GM12878 (cell line): ENCODE measurements around the gene PIERCE2. TPM values are rescaled to one million over a fixed set of nuclear protein-coding genes. Genes with fewer than 3 reads are reported as not detected.

Experiments used
- ATAC-seq: fragments of 200-7000 bp; cut with Tn5 transposase; 3 replicates; pipeline ENCODE4 v1.9.1; 2020; ENCODE audit warnings: mild to moderate bottlenecking, moderate library complexity
- BruUV-seq: library from RNA; stranded (reverse); fragments of 400-500 nt; replicated peaks from 2 replicates; lab custom pipeline; 2021; lab: Mats Ljungman, UMichigan
- CTCF ChIA-PET: fragments of 300-600 bp; sonication (Branson Sonifier 250); formaldehyde crosslinking; extraction: SDS; loops from one replicate; lab custom pipeline; 2021; ENCODE audit warnings: inconsistent platforms; lab: Yijun Ruan, JAX
- POLR2A ChIA-PET: fragments of 350-600 bp; formaldehyde crosslinking; extraction: SDS; loops from one replicate; lab custom pipeline; 2021; ENCODE audit warnings: inconsistent platforms; lab: Charles Lee
- RAD21 ChIA-PET: fragments of 300-600 bp; sonication (Branson Sonifier 250); formaldehyde crosslinking; loops from one replicate; lab custom pipeline; 2023; ENCODE audit warnings: antibody characterized with exemption; ENCODE audit not compliant: unreplicated experiment; lab: Charles Lee
- SMC1A ChIA-PET: fragments of 300-600 bp; sonication (Branson Sonifier 250); formaldehyde crosslinking; loops from one replicate; lab custom pipeline; 2023; ENCODE audit not compliant: unreplicated experiment, uncharacterized antibody; lab: Charles Lee
- DNase-seq: peaks from one replicate; pipeline ENCODE4 v3.0.0-alpha.2; 2011; ENCODE audit warnings: low read depth, low spot score
- FAIRE-seq: peaks from 3 replicates; lab custom pipeline; 2011; peaks lifted over from hg19 to GRCh38; lab: Jason Lieb, UNC
- H2AFZ ChIP-seq: 2 replicates; pipeline ENCODE4 v1.6.0; 2011; ENCODE audit warnings: low read depth, low read length, control low read depth; ENCODE audit not compliant: control insufficient read depth
- H3K27ac ChIP-seq: 2 replicates; pipeline ENCODE4 v1.5.1; 2011; ENCODE audit warnings: control low read depth; ENCODE audit not compliant: control insufficient read depth, insufficient read depth
- H3K27me3 ChIP-seq, 2 experiments: replicated peaks in 1 of 2; 2 replicates each; pipeline versions ENCODE4 v1.6.0 to v1.6.1; 2011; ENCODE audit warnings: low read length in 1 of 2; ENCODE audit not compliant: control insufficient read depth in 2 of 2, insufficient read depth in 2 of 2
- H3K36me3 ChIP-seq, 2 experiments: 2 replicates each; pipeline ENCODE4 v1.5.1; 2011; ENCODE audit warnings: low read length in 1 of 2; ENCODE audit not compliant: control insufficient read depth in 2 of 2, insufficient read depth in 2 of 2
- H3K4me1 ChIP-seq: 2 replicates; pipeline ENCODE4 v1.6.1; 2011; ENCODE audit warnings: mild to moderate bottlenecking, low read length, moderate library complexity, mixed read lengths; ENCODE audit not compliant: control insufficient read depth, insufficient read depth
- H3K4me2 ChIP-seq: 2 replicates; pipeline ENCODE4 v1.6.0; 2011; ENCODE audit warnings: control low read depth; ENCODE audit not compliant: control insufficient read depth, insufficient read depth
- H3K4me3 ChIP-seq: fragments of 200-600 bp; sonication (generic); 2 replicates; pipeline ENCODE4 v1.5.1; 2016
- H3K79me2 ChIP-seq: 2 replicates; pipeline ENCODE4 v1.6.0; 2011; ENCODE audit warnings: low read length; ENCODE audit not compliant: control insufficient read depth, insufficient read depth
- H3K9ac ChIP-seq: 2 replicates; pipeline ENCODE4 v1.8.0; 2011; ENCODE audit warnings: low read length, control low read depth, mixed read lengths; ENCODE audit not compliant: control insufficient read depth, insufficient read depth
- H3K9me3 ChIP-seq: replicated peaks from 3 replicates; pipeline ENCODE4 v1.5.1; 2011; ENCODE audit warnings: mild to moderate bottlenecking, low read length; ENCODE audit not compliant: control insufficient read depth, insufficient read depth
- H4K20me1 ChIP-seq: 2 replicates; pipeline ENCODE4 v1.6.0; 2011; ENCODE audit not compliant: control insufficient read depth, insufficient read depth
- CBX5 ChIP-seq: sonication (generic); IDR thresholded peaks from 2 replicates; pipeline ENCODE4 v1.6.1; 2016; ENCODE audit warnings: low read depth, moderate library complexity, mild to moderate bottlenecking, inconsistent platforms
- CEBPB ChIP-seq, 2 experiments: fragments of 150-350 bp in 1 of 2; IDR thresholded peaks; 2 replicates each; pipeline ENCODE4 v1.6.1; 2012 to 2014; ENCODE audit warnings: low read depth in 2 of 2, low read length in 2 of 2, borderline replicate concordance in 1 of 2, inconsistent platforms in 1 of 2
- E2F4 ChIP-seq: IDR thresholded peaks from 2 replicates; pipeline ENCODE4 v1.6.1; 2012; ENCODE audit warnings: low read depth, low read length, improper control_type of control experiment
- EZH2 ChIP-seq: IDR thresholded peaks from 2 replicates; pipeline ENCODE4 v1.6.1; 2012; ENCODE audit warnings: low read depth, mild to moderate bottlenecking, control low read depth, inconsistent platforms, low read length, borderline replicate concordance; ENCODE audit not compliant: control insufficient read depth
- IRF4 ChIP-seq: IDR thresholded peaks from 2 replicates; pipeline ENCODE4 v1.6.1; 2011; ENCODE audit warnings: low read depth, low read length
- KAT2A ChIP-seq: conservative IDR thresholded peaks from 2 replicates; pipeline ENCODE4 v1.6.1; 2011; ENCODE audit warnings: low read depth, low read length; ENCODE audit not compliant: control insufficient read depth
- MAX ChIP-seq: IDR thresholded peaks from 2 replicates; pipeline ENCODE4 v1.6.1; 2012; ENCODE audit warnings: low read depth, low read length, improper control_type of control experiment
- MYB ChIP-seq: fragments of 150-350 bp; IDR thresholded peaks from 2 replicates; pipeline ENCODE4 v1.6.1; 2014; ENCODE audit warnings: mild to moderate bottlenecking, low read depth, low read length, borderline replicate concordance
- NFIC ChIP-seq: IDR thresholded peaks from 2 replicates; pipeline ENCODE4 v1.6.1; 2012; ENCODE audit warnings: low read depth, mild to moderate bottlenecking, inconsistent platforms, low read length, moderate library complexity
- PML ChIP-seq: IDR thresholded peaks from 2 replicates; pipeline ENCODE4 v1.6.1; 2012; ENCODE audit warnings: low read length, inconsistent platforms
- POLR2A ChIP-seq: IDR thresholded peaks from 2 replicates; pipeline ENCODE4 v1.6.1; 2011; ENCODE audit warnings: low read depth, mild to moderate bottlenecking, low read length
- STAT1 ChIP-seq: fragments of 450-650 bp; conservative IDR thresholded peaks from 2 replicates; pipeline ENCODE4 v1.6.1; 2014; ENCODE audit warnings: antibody characterized with exemption, mild to moderate bottlenecking
- TAF1 ChIP-seq: IDR thresholded peaks from 2 replicates; pipeline ENCODE4 v1.6.1; 2011; ENCODE audit warnings: mild to moderate bottlenecking, low read depth, low read length, borderline replicate concordance
- TBL1XR1 ChIP-seq: IDR thresholded peaks from 2 replicates; pipeline ENCODE4 v1.6.1; 2012; ENCODE audit warnings: low read depth, low read length, improper control_type of control experiment
- USF2 ChIP-seq: IDR thresholded peaks from 2 replicates; pipeline ENCODE4 v1.6.1; 2011; ENCODE audit warnings: low read depth, low read length, improper control_type of control experiment, borderline replicate concordance
- ZNF217 ChIP-seq: fragments of 450-650 bp; IDR thresholded peaks from 2 replicates; pipeline ENCODE4 v1.6.1; 2017; ENCODE audit warnings: antibody characterized with exemption, mild to moderate bottlenecking
- ZNF622 ChIP-seq: fragments of 450-650 bp; IDR thresholded peaks from 2 replicates; pipeline ENCODE4 v1.6.1; 2017; ENCODE audit warnings: mild to moderate bottlenecking, inconsistent platforms
- WGBS: methylation state at CpG from one replicate; pipeline ENCODE4 v1.1.6; 2016; ENCODE audit warnings: low lambda C conversion rate; ENCODE audit not compliant: insufficient replicate concordance, insufficient coverage; ENCODE audit errors: missing lambda C conversion rate; 5-methylcytosine and 5-hydroxymethylcytosine counted together
- in situ Hi-C: fragments of 300-500 bp; cut with MboI; formaldehyde crosslinking; loops from 9 replicates; pipeline ENCODE4 v1.14.3; 2018; ENCODE audit warnings: mixed read lengths
- intact Hi-C: fragments of 100-400 bp; cut with micrococcal nuclease; formaldehyde crosslinking; loops from one replicate; pipeline ENCODE4 v1.14.2; 2022; ENCODE audit not compliant: unreplicated experiment
- polyA plus RNA-seq, 11 experiments: library from polyadenylated mRNA; depleted of rRNA in 4 of 11; unstranded in 6 of 11; stranded (reverse) in 5 of 11; fragments of >200 nt; fragmentation: Nextera tagmentation in 4 of 11; fragmentation: Illumina TruSeq in 1 of 11; extraction: Ambion mirVana in 4 of 11; extraction: Trizol in 1 of 11; gene quantifications; 1 replicate in 1 of 11; 2 replicates in 10 of 11; pipeline versions ENCODE4 v1.2.1 to v1.2.3, GENCODE V29; 2011 to 2016; ENCODE audit warnings: inconsistent platforms in 2 of 11, missing spikeins in 2 of 11, low read depth in 1 of 11
- total RNA-seq, 4 experiments: library from RNA; depleted of rRNA in 3 of 4; stranded (reverse); fragments of >200 nt in 3 of 4; fragmentation: Illumina TruSeq in 1 of 4; extraction: Trizol in 1 of 4; gene quantifications; 2 replicates each; pipeline versions ENCODE4 v1.2.1 to v1.2.3, GENCODE V29; 2013 to 2021
- TF ChIP-seq, protein P1 (sequence below): IDR thresholded peaks from 2 replicates; pipeline ENCODE4 v1.6.1; 2011; ENCODE audit warnings: borderline replicate concordance, low read depth, mild to moderate bottlenecking, moderate library complexity, mixed read lengths, low read length; ENCODE audit not compliant: insufficient read depth; ENCODE audit errors: extremely low read length
- TF ChIP-seq, protein P2 (sequence below): fragments of 450-650 bp; IDR thresholded peaks from 2 replicates; pipeline ENCODE4 v1.6.1; 2017; ENCODE audit warnings: mild to moderate bottlenecking, moderate library complexity

PIERCE2 gene
- total and polyA plus RNA-seq, 10 of the 15 experiments (the other 5 are each of a cell fraction or from before 2014, with no cell fraction given): 0.33 to 1.4 (median 0.89) TPM; not detected in 1

- 75% methylated on average over 6 of the region's 6 CpGs for WGBS
- no peak for TF ChIP-seq ZNF622
- TF ChIP-seq, protein P1, sequence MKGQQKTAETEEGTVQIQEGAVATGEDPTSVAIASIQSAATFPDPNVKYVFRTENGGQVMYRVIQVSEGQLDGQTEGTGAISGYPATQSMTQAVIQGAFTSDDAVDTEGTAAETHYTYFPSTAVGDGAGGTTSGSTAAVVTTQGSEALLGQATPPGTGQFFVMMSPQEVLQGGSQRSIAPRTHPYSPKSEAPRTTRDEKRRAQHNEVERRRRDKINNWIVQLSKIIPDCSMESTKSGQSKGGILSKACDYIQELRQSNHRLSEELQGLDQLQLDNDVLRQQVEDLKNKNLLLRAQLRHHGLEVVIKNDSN: no peak
- TF ChIP-seq, protein P2, sequence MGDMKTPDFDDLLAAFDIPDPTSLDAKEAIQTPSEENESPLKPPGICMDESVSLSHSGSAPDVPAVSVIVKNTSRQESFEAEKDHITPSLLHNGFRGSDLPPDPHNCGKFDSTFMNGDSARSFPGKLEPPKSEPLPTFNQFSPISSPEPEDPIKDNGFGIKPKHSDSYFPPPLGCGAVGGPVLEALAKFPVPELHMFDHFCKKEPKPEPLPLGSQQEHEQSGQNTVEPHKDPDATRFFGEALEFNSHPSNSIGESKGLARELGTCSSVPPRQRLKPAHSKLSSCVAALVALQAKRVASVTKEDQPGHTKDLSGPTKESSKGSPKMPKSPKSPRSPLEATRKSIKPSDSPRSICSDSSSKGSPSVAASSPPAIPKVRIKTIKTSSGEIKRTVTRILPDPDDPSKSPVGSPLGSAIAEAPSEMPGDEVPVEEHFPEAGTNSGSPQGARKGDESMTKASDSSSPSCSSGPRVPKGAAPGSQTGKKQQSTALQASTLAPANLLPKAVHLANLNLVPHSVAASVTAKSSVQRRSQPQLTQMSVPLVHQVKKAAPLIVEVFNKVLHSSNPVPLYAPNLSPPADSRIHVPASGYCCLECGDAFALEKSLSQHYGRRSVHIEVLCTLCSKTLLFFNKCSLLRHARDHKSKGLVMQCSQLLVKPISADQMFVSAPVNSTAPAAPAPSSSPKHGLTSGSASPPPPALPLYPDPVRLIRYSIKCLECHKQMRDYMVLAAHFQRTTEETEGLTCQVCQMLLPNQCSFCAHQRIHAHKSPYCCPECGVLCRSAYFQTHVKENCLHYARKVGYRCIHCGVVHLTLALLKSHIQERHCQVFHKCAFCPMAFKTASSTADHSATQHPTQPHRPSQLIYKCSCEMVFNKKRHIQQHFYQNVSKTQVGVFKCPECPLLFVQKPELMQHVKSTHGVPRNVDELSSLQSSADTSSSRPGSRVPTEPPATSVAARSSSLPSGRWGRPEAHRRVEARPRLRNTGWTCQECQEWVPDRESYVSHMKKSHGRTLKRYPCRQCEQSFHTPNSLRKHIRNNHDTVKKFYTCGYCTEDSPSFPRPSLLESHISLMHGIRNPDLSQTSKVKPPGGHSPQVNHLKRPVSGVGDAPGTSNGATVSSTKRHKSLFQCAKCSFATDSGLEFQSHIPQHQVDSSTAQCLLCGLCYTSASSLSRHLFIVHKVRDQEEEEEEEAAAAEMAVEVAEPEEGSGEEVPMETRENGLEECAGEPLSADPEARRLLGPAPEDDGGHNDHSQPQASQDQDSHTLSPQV: no peak
- TF ChIP-seq TBL1XR1: no peak
- TF ChIP-seq MYB: no peak
- no peak for TF ChIP-seq STAT1
- TF ChIP-seq CEBPB (IDR thresholded peaks at IDR 0.05; ENCODE audit: borderline replicate concordance in 1 of 2, low read depth in 2 of 2, low read length in 2 of 2): no peak
- TF ChIP-seq TAF1: no peak
- TF ChIP-seq EZH2: no peak
- no peak for TF ChIP-seq PML
- no peak for TF ChIP-seq NFIC
- no peak for TF ChIP-seq POLR2A
- TF ChIP-seq IRF4: no peak
- TF ChIP-seq MAX: no peak
- no peak for TF ChIP-seq KAT2A
- TF ChIP-seq E2F4: no peak
- no peak for TF ChIP-seq USF2
- TF ChIP-seq ZNF217: no peak
- no peak for TF ChIP-seq CBX5
Observed at GRCh38 chr15:55360256-55360655, 48.0 kb upstream of the PIERCE2 start.

More at GRCh38 chr15:55360256-55360655, 48.0 kb upstream of the PIERCE2 start:
- Histone ChIP-seq H3K9me3 (no peaks in the 10 kb centered on the region), H3K27ac (no peak overlapping the region), H3K4me1 (no peaks in the 10 kb centered on the region), H3K27me3 (no peaks in the 10 kb centered on the region), H2AFZ (no peak overlapping the region), H4K20me1 (no peaks in the 10 kb centered on the region), H3K79me2 (no peaks in the 10 kb centered on the region), H3K4me2 (no peak overlapping the region), H3K36me3 (no peaks in the 10 kb centered on the region; a peak in 1 of 4 replicates), H3K9ac (no peak overlapping the region), H3K4me3 (no peak overlapping the region)
- RAD21 ChIA-PET: interaction anchor here (0.6 to 1.4 kb wide), 3 partner anchors 19 to 79 kb away, joined by 3 read pairs; no protein-coding TSS in a partner anchor
- ATAC-seq (no peak), DNase-seq (no peak), FAIRE-seq (no peak)
- BruUV-seq: no TSS peak
- SMC1A ChIA-PET: interaction anchor here (1.1 to 2.2 kb wide), 3 partner anchors 13 to 37 kb away, joined by 3 to 11 read pairs (median 6); no protein-coding TSS in a partner anchor
- CTCF ChIA-PET: interaction anchor here (1.7 kb wide), 1 partner anchor 79 kb away, joined by 8 read pairs; no protein-coding TSS in a partner anchor
- in situ Hi-C loops: no loop called here
- intact Hi-C loops: no loop called here
- POLR2A ChIA-PET: no interaction called here
